ENCODE results near the gene SCN2A. TPM values are rescaled to one million over a fixed set of nuclear protein-coding genes. Genes with fewer than 3 reads are reported as not detected.

The SCN2A gene
- polyA plus RNA-seq, 1 donor (not counting 4 experiments of a cell fraction or from before 2014, with no cell fraction given): 1.0 TPM

- no peaks in the 10 kb centered on the region for H3K27me3 ChIP-seq (ENCODE audit: control insufficient read depth, extremely low read depth, insufficient read depth, low read length)
- TF ChIP-seq CTCF (optimal IDR thresholded peaks at IDR 0.05 in 1 of 3, IDR thresholded peaks at IDR 0.05 in 1 of 3, conservative IDR thresholded peaks at IDR 0.05 in 1 of 3; ENCODE audit: extremely low read depth in 1 of 3, insufficient read depth in 2 of 3, low read length in 3 of 3) (no peak), EZH2 (IDR thresholded peaks at IDR 0.05; ENCODE audit: low read length) (no peak)
- H2AFZ ChIP-seq (ENCODE audit: control insufficient read depth, low read length): no peak overlapping the region
- H3K9ac ChIP-seq (ENCODE audit: control insufficient read depth, extremely low read depth, insufficient read depth, low read length): no peak overlapping the region
- dilution Hi-C loops (cut with MboI; ENCODE audit: extremely low pct_ligation_motif_present, low sequenced_read_pairs): no loop called here
- H3K9me1 ChIP-seq (ENCODE audit: control insufficient read depth, extremely low read depth, insufficient read depth, low read length): no peaks in the 10 kb centered on the region
- FAIRE-seq (no peak), DNase-seq (ENCODE audit: low read depth, low spot score) (no peak)
- no peaks in the 10 kb centered on the region for H3K4me1 ChIP-seq (ENCODE audit: control insufficient read depth, extremely low read depth, insufficient read depth, low read length)
- H3K4me2 ChIP-seq (ENCODE audit: control insufficient read depth, extremely low read depth, insufficient read depth, low read depth, low read length): no peak overlapping the region
- H3K27ac ChIP-seq (ENCODE audit: control insufficient read depth, insufficient read depth, low read length): no peak overlapping the region
- H3K79me2 ChIP-seq (ENCODE audit: control insufficient read depth, insufficient read depth, low read length): no peaks in the 10 kb centered on the region
- no peaks in the 10 kb centered on the region for H4K20me1 ChIP-seq (ENCODE audit: control insufficient read depth, extremely low read depth, insufficient read depth, low read length)
- no peaks in the 10 kb centered on the region for H3K9me3 ChIP-seq (ENCODE audit: control insufficient read depth, low read depth, low read length)
- no peaks in the 10 kb centered on the region for H3K36me3 ChIP-seq (ENCODE audit: control insufficient read depth in 2 of 2, extremely low read depth in 1 of 2, insufficient read depth in 2 of 2, low read length in 2 of 2)
- no peak overlapping the region for H3K4me3 ChIP-seq (ENCODE audit: control insufficient read depth in 2 of 3, extremely low read depth in 1 of 3, insufficient read depth in 2 of 3, low read depth in 1 of 3, low read length in 3 of 3)
Observed at GRCh38 chr2:165192729-165193128, 46.5 kb upstream of the SCN2A start.

- Histone ChIP-seq H2AFZ (ENCODE audit: control insufficient read depth, low read length) (no peak overlapping the region), H3K36me3 (ENCODE audit: control insufficient read depth in 2 of 2, extremely low read depth in 1 of 2, insufficient read depth in 2 of 2, low read length in 2 of 2) (no peaks in the 10 kb centered on the region), H4K20me1 (ENCODE audit: control insufficient read depth, extremely low read depth, insufficient read depth, low read length) (no peaks in the 10 kb centered on the region), H3K4me2 (ENCODE audit: control insufficient read depth, extremely low read depth, insufficient read depth, low read depth, low read length) (no peak overlapping the region), H3K9me3 (ENCODE audit: control insufficient read depth, low read depth, low read length) (no peaks in the 10 kb centered on the region), H3K27ac (ENCODE audit: control insufficient read depth, insufficient read depth, low read length) (no peak overlapping the region), H3K9ac (ENCODE audit: control insufficient read depth, extremely low read depth, insufficient read depth, low read length) (no peak overlapping the region), H3K79me2 (ENCODE audit: control insufficient read depth, insufficient read depth, low read length) (no peaks in the 10 kb centered on the region), H3K4me1 (ENCODE audit: control insufficient read depth, extremely low read depth, insufficient read depth, low read length) (no peaks in the 10 kb centered on the region), H3K4me3 (ENCODE audit: control insufficient read depth in 2 of 3, extremely low read depth in 1 of 3, insufficient read depth in 2 of 3, low read depth in 1 of 3, low read length in 3 of 3) (no peak overlapping the region), H3K27me3 (ENCODE audit: control insufficient read depth, extremely low read depth, insufficient read depth, low read length) (no peaks in the 10 kb centered on the region), H3K9me1 (ENCODE audit: control insufficient read depth, extremely low read depth, insufficient read depth, low read length) (no peaks in the 10 kb centered on the region)
- dilution Hi-C loops (cut with MboI; ENCODE audit: extremely low pct_ligation_motif_present, low sequenced_read_pairs): no loop called here
- TF ChIP-seq EZH2 (IDR thresholded peaks at IDR 0.05; ENCODE audit: low read length) (no peak), CTCF (optimal IDR thresholded peaks at IDR 0.05 in 1 of 3, IDR thresholded peaks at IDR 0.05 in 1 of 3, conservative IDR thresholded peaks at IDR 0.05 in 1 of 3; ENCODE audit: extremely low read depth in 1 of 3, insufficient read depth in 2 of 3, low read length in 3 of 3) (no peak)
- FAIRE-seq (no peak), DNase-seq (ENCODE audit: low read depth, low spot score) (no peak)
Observed at GRCh38 chr2:165193178-165193777, 45.9 kb upstream of the SCN2A start.

All from keratinocyte (primary cell).